ENCODE results near the gene BNIP2.

DNA sequence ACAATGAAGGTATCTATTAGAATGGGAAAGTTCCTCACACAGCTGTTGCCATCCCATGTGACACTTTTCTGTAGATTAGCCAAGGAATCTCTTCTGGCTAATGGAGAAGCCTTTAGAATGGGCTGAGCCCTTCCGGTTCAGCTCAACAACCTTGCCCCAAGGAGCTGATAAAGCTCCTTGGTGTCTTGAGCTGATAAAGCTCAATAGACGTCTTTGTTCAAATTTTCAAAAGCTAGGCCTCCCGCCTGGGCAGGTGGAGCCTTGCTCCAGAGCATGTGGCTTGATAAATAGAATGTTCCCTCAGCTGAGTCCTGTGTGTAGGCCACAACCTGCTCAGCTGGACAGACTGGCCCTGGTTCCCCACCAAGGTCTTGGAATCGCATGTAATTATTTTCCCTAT is 7.2 kb upstream of the BNIP2 start:
- TF ChIP-seq, protein P1, sequence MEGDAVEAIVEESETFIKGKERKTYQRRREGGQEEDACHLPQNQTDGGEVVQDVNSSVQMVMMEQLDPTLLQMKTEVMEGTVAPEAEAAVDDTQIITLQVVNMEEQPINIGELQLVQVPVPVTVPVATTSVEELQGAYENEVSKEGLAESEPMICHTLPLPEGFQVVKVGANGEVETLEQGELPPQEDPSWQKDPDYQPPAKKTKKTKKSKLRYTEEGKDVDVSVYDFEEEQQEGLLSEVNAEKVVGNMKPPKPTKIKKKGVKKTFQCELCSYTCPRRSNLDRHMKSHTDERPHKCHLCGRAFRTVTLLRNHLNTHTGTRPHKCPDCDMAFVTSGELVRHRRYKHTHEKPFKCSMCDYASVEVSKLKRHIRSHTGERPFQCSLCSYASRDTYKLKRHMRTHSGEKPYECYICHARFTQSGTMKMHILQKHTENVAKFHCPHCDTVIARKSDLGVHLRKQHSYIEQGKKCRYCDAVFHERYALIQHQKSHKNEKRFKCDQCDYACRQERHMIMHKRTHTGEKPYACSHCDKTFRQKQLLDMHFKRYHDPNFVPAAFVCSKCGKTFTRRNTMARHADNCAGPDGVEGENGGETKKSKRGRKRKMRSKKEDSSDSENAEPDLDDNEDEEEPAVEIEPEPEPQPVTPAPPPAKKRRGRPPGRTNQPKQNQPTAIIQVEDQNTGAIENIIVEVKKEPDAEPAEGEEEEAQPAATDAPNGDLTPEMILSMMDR (IDR thresholded peaks at IDR 0.05), result no peak
- TF ChIP-seq POLR2A (IDR thresholded peaks at IDR 0.05), result no peak
